GM12878 (cell line): ENCODE results near the gene EML1. TPM values are rescaled to one million over a fixed set of nuclear protein-coding genes. Genes with fewer than 3 reads are reported as not detected.

Source experiments
- ATAC-seq: fragments of 200-7000 bp; cut with Tn5 transposase; 3 replicates; pipeline ENCODE4 v1.9.1; 2020; ENCODE audit warnings: mild to moderate bottlenecking, moderate library complexity
- BruUV-seq: library from RNA; stranded (reverse); fragments of 400-500 nt; replicated peaks from 2 replicates; lab custom pipeline; 2021; lab: Mats Ljungman, UMichigan
- CTCF ChIA-PET: fragments of 300-600 bp; sonication (Branson Sonifier 250); formaldehyde crosslinking; extraction: SDS; loops from one replicate; lab custom pipeline; 2021; ENCODE audit warnings: inconsistent platforms; lab: Yijun Ruan, JAX
- POLR2A ChIA-PET: fragments of 350-600 bp; formaldehyde crosslinking; extraction: SDS; loops from one replicate; lab custom pipeline; 2021; ENCODE audit warnings: inconsistent platforms; lab: Charles Lee
- RAD21 ChIA-PET: fragments of 300-600 bp; sonication (Branson Sonifier 250); formaldehyde crosslinking; loops from one replicate; lab custom pipeline; 2023; ENCODE audit warnings: antibody characterized with exemption; ENCODE audit not compliant: unreplicated experiment; lab: Charles Lee
- SMC1A ChIA-PET: fragments of 300-600 bp; sonication (Branson Sonifier 250); formaldehyde crosslinking; loops from one replicate; lab custom pipeline; 2023; ENCODE audit not compliant: unreplicated experiment, uncharacterized antibody; lab: Charles Lee
- DNase-seq: peaks from one replicate; pipeline ENCODE4 v3.0.0-alpha.2; 2011; ENCODE audit warnings: low read depth, low spot score
- FAIRE-seq: peaks from 3 replicates; lab custom pipeline; 2011; peaks lifted over from hg19 to GRCh38; lab: Jason Lieb, UNC
- H2AFZ ChIP-seq: 2 replicates; pipeline ENCODE4 v1.6.0; 2011; ENCODE audit warnings: low read depth, low read length, control low read depth; ENCODE audit not compliant: control insufficient read depth
- H3K27ac ChIP-seq: 2 replicates; pipeline ENCODE4 v1.5.1; 2011; ENCODE audit warnings: control low read depth; ENCODE audit not compliant: control insufficient read depth, insufficient read depth
- H3K27me3 ChIP-seq, 2 experiments: replicated peaks in 1 of 2; 2 replicates each; pipeline versions ENCODE4 v1.6.0 to v1.6.1; 2011; ENCODE audit warnings: low read length in 1 of 2; ENCODE audit not compliant: control insufficient read depth in 2 of 2, insufficient read depth in 2 of 2
- H3K36me3 ChIP-seq, 2 experiments: 2 replicates each; pipeline ENCODE4 v1.5.1; 2011; ENCODE audit warnings: low read length in 1 of 2; ENCODE audit not compliant: control insufficient read depth in 2 of 2, insufficient read depth in 2 of 2
- H3K4me1 ChIP-seq: 2 replicates; pipeline ENCODE4 v1.6.1; 2011; ENCODE audit warnings: mild to moderate bottlenecking, low read length, moderate library complexity, mixed read lengths; ENCODE audit not compliant: control insufficient read depth, insufficient read depth
- H3K4me2 ChIP-seq: 2 replicates; pipeline ENCODE4 v1.6.0; 2011; ENCODE audit warnings: control low read depth; ENCODE audit not compliant: control insufficient read depth, insufficient read depth
- H3K4me3 ChIP-seq: fragments of 200-600 bp; sonication (generic); 2 replicates; pipeline ENCODE4 v1.5.1; 2016
- H3K79me2 ChIP-seq: 2 replicates; pipeline ENCODE4 v1.6.0; 2011; ENCODE audit warnings: low read length; ENCODE audit not compliant: control insufficient read depth, insufficient read depth
- H3K9ac ChIP-seq: 2 replicates; pipeline ENCODE4 v1.8.0; 2011; ENCODE audit warnings: low read length, control low read depth, mixed read lengths; ENCODE audit not compliant: control insufficient read depth, insufficient read depth
- H3K9me3 ChIP-seq: replicated peaks from 3 replicates; pipeline ENCODE4 v1.5.1; 2011; ENCODE audit warnings: mild to moderate bottlenecking, low read length; ENCODE audit not compliant: control insufficient read depth, insufficient read depth
- H4K20me1 ChIP-seq: 2 replicates; pipeline ENCODE4 v1.6.0; 2011; ENCODE audit not compliant: control insufficient read depth, insufficient read depth
- BACH1 ChIP-seq: fragments of 450-650 bp; IDR thresholded peaks from 2 replicates; pipeline ENCODE4 v1.6.1; 2017; ENCODE audit warnings: mild to moderate bottlenecking, borderline replicate concordance
- CHD4 ChIP-seq: fragments of 200-600 bp; sonication (generic); IDR thresholded peaks from 2 replicates; pipeline ENCODE4 v1.6.1; 2016; ENCODE audit warnings: mild to moderate bottlenecking
- CREB1 ChIP-seq: IDR thresholded peaks from 2 replicates; pipeline ENCODE4 v1.6.1; 2012; ENCODE audit warnings: low read depth, mild to moderate bottlenecking, inconsistent platforms
- HDGF ChIP-seq: fragments of 450-650 bp; IDR thresholded peaks from 2 replicates; pipeline ENCODE4 v1.6.1; 2016; ENCODE audit warnings: antibody characterized with exemption
- MEF2A ChIP-seq: IDR thresholded peaks from 2 replicates; pipeline ENCODE4 v1.6.1; 2011; ENCODE audit warnings: low read depth, mild to moderate bottlenecking, low read length, moderate library complexity; ENCODE audit not compliant: insufficient read depth
- MEF2B ChIP-seq: fragments of 450-650 bp; IDR thresholded peaks from 2 replicates; pipeline ENCODE4 v1.6.1; 2018; ENCODE audit warnings: mild to moderate bottlenecking, moderate library complexity; ENCODE audit not compliant: partially characterized antibody, poor library complexity, severe bottlenecking
- TAF1 ChIP-seq: IDR thresholded peaks from 2 replicates; pipeline ENCODE4 v1.6.1; 2011; ENCODE audit warnings: mild to moderate bottlenecking, low read depth, low read length, borderline replicate concordance
- TCF3 ChIP-seq: IDR thresholded peaks from 2 replicates; pipeline ENCODE4 v1.6.1; 2012; ENCODE audit warnings: low read depth, mild to moderate bottlenecking, low read length, borderline replicate concordance; ENCODE audit not compliant: insufficient read depth
- ZNF622 ChIP-seq: fragments of 450-650 bp; IDR thresholded peaks from 2 replicates; pipeline ENCODE4 v1.6.1; 2017; ENCODE audit warnings: mild to moderate bottlenecking, inconsistent platforms
- WGBS: methylation state at CpG from one replicate; pipeline ENCODE4 v1.1.6; 2016; ENCODE audit warnings: low lambda C conversion rate; ENCODE audit not compliant: insufficient replicate concordance, insufficient coverage; ENCODE audit errors: missing lambda C conversion rate; 5-methylcytosine and 5-hydroxymethylcytosine counted together
- in situ Hi-C: fragments of 300-500 bp; cut with MboI; formaldehyde crosslinking; loops from 9 replicates; pipeline ENCODE4 v1.14.3; 2018; ENCODE audit warnings: mixed read lengths
- intact Hi-C: fragments of 100-400 bp; cut with micrococcal nuclease; formaldehyde crosslinking; loops from one replicate; pipeline ENCODE4 v1.14.2; 2022; ENCODE audit not compliant: unreplicated experiment
- polyA plus RNA-seq, 11 experiments: library from polyadenylated mRNA; depleted of rRNA in 4 of 11; unstranded in 6 of 11; stranded (reverse) in 5 of 11; fragments of >200 nt; fragmentation: Nextera tagmentation in 4 of 11; fragmentation: Illumina TruSeq in 1 of 11; extraction: Ambion mirVana in 4 of 11; extraction: Trizol in 1 of 11; gene quantifications; 1 replicate in 1 of 11; 2 replicates in 10 of 11; pipeline versions ENCODE4 v1.2.1 to v1.2.3, GENCODE V29; 2011 to 2016; ENCODE audit warnings: inconsistent platforms in 2 of 11, missing spikeins in 2 of 11, low read depth in 1 of 11
- total RNA-seq, 4 experiments: library from RNA; depleted of rRNA in 3 of 4; stranded (reverse); fragments of >200 nt in 3 of 4; fragmentation: Illumina TruSeq in 1 of 4; extraction: Trizol in 1 of 4; gene quantifications; 2 replicates each; pipeline versions ENCODE4 v1.2.1 to v1.2.3, GENCODE V29; 2013 to 2021
- TF ChIP-seq, protein P1 (sequence below): fragments of 450-650 bp; IDR thresholded peaks from 2 replicates; pipeline ENCODE4 v1.6.1; 2017; ENCODE audit warnings: mild to moderate bottlenecking, moderate library complexity

EML1 gene
- total and polyA plus RNA-seq, 10 of the 15 experiments (the other 5 are each of a cell fraction or from before 2014, with no cell fraction given) = 0.05 to 3.4 (median 0.11) TPM; not detected in 3

DNA sequence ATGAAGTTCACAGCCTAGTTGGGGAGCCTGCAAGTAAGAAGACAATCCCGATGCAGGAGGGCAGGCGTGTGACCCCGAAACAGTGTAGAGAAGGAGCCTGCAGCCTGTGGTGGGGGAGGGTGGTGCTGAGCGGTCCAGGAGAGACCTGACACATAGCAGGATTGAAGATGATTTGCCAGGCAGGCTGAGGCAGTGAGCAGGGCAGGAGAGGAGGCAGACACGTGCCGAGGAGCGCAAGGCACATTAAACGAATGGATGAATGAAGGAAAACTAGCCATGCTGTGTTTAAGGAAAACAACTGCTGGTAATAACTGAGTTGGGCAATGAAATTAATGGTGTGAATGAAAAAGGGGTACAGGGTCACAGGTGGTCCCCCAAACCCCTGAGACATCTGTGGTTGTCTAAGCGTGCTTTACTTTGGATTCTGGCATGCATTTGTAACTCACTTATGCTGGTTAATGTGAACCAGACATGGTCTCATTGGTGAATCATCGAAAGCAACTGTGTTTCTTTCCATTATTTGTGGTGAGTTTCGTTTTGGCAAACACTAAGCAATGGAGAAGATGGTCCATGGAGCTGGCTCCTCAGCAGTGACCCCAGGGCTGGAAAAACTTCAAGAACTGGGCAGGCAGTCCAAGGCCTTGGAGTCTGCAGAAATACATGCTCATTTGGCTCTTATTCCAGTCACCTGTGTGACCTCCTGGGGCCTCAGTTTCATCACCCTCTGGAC, 175.1 kb downstream of the EML1 start:
- H3K4me1 ChIP-seq = no peaks in the 10 kb centered on the region
- no peak for DNase-seq
- no peaks in the 10 kb centered on the region; the same call in 1 of the 2 replicates for H4K20me1 ChIP-seq
- H3K27ac ChIP-seq = no peak overlapping the region
- no peaks in the 10 kb centered on the region for H3K9me3 ChIP-seq
- peaks cover 0 to 5% of the 10 kb centered on the region in 2 experiments; a peak in 2 of 4 replicates for H3K27me3 ChIP-seq
- ChIA-PET SMC1A (no interaction called here), CTCF (no interaction called here), RAD21 (no interaction called here), POLR2A (no interaction called here)
- no peak for FAIRE-seq
- 41% methylated on average over 11 of the region's 11 CpGs for WGBS
- no peaks in the 10 kb centered on the region for H3K79me2 ChIP-seq
- BruUV-seq = no TSS peak
- no peak overlapping the region for H3K4me2 ChIP-seq
- no peak overlapping the region for H3K4me3 ChIP-seq
- H3K9ac ChIP-seq = no peak overlapping the region
- intact Hi-C loops = no loop called here
- no peaks in the 10 kb centered on the region for H3K36me3 ChIP-seq
- H2AFZ ChIP-seq = no peak overlapping the region
- in situ Hi-C loops = no loop called here
- TF ChIP-seq, protein P1, sequence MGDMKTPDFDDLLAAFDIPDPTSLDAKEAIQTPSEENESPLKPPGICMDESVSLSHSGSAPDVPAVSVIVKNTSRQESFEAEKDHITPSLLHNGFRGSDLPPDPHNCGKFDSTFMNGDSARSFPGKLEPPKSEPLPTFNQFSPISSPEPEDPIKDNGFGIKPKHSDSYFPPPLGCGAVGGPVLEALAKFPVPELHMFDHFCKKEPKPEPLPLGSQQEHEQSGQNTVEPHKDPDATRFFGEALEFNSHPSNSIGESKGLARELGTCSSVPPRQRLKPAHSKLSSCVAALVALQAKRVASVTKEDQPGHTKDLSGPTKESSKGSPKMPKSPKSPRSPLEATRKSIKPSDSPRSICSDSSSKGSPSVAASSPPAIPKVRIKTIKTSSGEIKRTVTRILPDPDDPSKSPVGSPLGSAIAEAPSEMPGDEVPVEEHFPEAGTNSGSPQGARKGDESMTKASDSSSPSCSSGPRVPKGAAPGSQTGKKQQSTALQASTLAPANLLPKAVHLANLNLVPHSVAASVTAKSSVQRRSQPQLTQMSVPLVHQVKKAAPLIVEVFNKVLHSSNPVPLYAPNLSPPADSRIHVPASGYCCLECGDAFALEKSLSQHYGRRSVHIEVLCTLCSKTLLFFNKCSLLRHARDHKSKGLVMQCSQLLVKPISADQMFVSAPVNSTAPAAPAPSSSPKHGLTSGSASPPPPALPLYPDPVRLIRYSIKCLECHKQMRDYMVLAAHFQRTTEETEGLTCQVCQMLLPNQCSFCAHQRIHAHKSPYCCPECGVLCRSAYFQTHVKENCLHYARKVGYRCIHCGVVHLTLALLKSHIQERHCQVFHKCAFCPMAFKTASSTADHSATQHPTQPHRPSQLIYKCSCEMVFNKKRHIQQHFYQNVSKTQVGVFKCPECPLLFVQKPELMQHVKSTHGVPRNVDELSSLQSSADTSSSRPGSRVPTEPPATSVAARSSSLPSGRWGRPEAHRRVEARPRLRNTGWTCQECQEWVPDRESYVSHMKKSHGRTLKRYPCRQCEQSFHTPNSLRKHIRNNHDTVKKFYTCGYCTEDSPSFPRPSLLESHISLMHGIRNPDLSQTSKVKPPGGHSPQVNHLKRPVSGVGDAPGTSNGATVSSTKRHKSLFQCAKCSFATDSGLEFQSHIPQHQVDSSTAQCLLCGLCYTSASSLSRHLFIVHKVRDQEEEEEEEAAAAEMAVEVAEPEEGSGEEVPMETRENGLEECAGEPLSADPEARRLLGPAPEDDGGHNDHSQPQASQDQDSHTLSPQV = no peak
- no peak for TF ChIP-seq MEF2B
- no peak for TF ChIP-seq BACH1
- TF ChIP-seq MEF2A = no peak
- TF ChIP-seq TCF3 = no peak
- TF ChIP-seq CHD4 = no peak
- TF ChIP-seq CREB1 = no peak
- no peak for TF ChIP-seq TAF1
- TF ChIP-seq HDGF = no peak
- no peak for TF ChIP-seq ZNF622
- ATAC-seq = no peak
